22Rv1 (cell line): ENCODE data around the gene IMP4.
A peak's percentile ranks its signal among the peaks of the same experiment; 100 is the strongest.
"Not testable (repeated sequence)": the region's sequence is repeated elsewhere in the genome, so short reads cannot be mapped to it uniquely, and the experiment has no call there.

Experiments used
- H3K27ac ChIP-seq: fragments of 450-650 bp; 2 replicates; pipeline ENCODE4 v1.5.1; 2017
- ZFX ChIP-seq: fragments of 450-650 bp; IDR thresholded peaks from 2 replicates; pipeline ENCODE4 v1.6.1; 2017; ENCODE audit warnings: antibody characterized with exemption, borderline replicate concordance
- TF ChIP-seq, protein P1 (sequence below): fragments of 450-650 bp; IDR thresholded peaks from 2 replicates; pipeline ENCODE4 v1.5.1; 2017; ENCODE audit warnings: mild to moderate bottlenecking

The IMP4 gene

DNA sequence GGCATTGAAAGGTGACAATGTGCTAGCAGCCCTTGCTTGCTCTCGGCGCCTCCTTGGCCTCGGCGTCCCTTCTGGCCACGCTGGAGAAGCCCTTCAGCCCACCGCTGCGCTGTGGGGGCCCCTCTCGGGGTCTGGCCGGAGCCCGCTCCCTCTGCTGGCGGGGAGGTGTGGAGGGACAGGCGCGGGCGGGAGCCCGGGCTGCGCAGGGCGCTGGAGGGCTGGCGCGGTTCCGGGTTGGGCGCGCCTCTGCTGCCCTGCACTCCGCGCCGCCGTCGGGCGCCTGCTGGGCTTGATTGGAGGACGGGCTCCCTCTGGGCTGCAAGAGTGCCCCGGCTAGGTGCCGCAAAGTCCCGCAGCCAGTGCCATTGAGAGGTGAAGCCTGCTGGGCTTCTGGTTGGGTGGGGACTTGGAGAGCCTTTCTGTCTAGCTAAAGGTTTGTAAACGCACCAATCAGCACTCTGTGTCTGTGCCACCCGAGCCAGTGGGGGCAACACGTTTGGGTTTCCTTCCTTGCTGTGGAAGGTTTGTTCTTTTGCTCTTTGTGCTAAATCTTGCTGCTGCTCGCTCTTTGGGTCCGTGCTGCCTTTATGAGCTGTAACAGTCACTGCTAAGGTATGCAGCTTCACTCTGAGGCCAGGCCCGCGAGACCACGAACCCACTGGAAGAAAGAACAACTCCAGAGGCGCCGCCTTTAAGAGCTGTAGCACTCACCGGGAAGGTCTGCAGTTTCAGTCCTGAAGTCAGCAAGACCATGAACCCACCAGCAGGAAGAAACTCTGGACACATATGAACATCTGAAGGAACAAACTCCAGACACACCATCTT is 14.8 kb upstream of the IMP4 start:
- no peak for TF ChIP-seq ZFX
- TF ChIP-seq, protein P1, sequence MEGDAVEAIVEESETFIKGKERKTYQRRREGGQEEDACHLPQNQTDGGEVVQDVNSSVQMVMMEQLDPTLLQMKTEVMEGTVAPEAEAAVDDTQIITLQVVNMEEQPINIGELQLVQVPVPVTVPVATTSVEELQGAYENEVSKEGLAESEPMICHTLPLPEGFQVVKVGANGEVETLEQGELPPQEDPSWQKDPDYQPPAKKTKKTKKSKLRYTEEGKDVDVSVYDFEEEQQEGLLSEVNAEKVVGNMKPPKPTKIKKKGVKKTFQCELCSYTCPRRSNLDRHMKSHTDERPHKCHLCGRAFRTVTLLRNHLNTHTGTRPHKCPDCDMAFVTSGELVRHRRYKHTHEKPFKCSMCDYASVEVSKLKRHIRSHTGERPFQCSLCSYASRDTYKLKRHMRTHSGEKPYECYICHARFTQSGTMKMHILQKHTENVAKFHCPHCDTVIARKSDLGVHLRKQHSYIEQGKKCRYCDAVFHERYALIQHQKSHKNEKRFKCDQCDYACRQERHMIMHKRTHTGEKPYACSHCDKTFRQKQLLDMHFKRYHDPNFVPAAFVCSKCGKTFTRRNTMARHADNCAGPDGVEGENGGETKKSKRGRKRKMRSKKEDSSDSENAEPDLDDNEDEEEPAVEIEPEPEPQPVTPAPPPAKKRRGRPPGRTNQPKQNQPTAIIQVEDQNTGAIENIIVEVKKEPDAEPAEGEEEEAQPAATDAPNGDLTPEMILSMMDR: no peak

DNA sequence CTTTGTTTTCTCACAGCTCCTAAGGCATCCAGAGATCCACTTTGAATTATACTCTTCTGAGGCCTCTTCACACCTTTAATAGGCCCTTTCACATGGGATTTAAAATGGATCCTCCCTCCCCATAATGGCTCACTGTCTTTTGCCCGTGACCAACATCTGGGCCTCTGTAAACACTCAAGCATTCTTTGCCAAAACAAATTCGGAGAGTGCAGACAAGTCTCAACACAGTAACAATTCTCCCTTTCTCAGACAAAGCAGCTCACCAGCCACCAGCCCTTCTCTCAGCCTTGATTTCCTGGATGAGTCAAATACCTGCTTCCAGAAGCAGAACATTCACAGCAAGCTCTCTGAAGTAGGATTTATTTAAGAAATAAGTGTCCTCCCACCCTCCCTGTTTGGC is 14.0 kb upstream of the IMP4 start:
- TF ChIP-seq, protein P1: no peak
- TF ChIP-seq ZFX: no peak

More for the DNA sequence above, 14.8 kb upstream of the IMP4 start:
- no peak overlapping the region for H3K27ac ChIP-seq

DNA sequence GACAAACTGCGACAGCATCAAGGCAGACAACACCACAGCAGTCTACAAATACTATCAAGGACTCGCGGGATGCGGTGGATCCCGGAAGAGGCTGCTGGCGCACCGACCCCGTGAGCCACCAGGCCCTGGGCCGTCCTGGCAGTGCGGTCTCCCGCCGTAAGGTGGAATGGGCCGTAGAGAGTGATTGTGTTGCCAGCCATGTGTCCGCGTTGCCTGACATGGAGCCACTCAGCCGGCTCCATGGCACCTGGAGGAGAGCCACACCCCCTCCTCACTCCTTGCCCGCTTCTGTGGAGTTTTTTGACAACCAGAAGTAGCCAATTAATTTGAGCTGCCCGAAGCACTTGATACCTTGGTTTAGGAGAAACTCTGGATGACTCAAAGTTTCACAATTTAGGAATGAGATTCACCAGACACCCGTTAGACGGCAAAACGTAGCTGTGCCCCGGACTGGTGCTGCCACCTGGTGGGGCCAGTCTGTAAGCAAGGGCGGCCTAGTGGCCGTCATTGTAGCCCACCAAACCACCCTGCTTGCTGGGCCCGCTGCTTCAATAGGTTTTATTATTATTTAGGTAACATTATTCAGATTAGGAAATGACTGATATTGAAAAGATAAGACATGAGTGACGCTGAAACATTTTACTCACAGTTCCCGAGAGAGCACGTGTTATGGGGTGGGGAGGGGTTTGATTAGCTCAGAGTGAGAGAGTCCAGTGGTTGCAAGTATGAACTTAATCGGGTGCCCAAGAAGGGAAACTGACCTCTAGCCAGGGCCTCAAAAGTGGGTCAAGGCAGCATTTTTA is 10.2 kb upstream of the IMP4 start:
- TF ChIP-seq ZFX: no peak
- TF ChIP-seq, protein P1: peak; percentile 83
- H3K27ac ChIP-seq: no peak overlapping the region

More for the DNA sequence above, 14.0 kb upstream of the IMP4 start:
- no peak overlapping the region for H3K27ac ChIP-seq

DNA sequence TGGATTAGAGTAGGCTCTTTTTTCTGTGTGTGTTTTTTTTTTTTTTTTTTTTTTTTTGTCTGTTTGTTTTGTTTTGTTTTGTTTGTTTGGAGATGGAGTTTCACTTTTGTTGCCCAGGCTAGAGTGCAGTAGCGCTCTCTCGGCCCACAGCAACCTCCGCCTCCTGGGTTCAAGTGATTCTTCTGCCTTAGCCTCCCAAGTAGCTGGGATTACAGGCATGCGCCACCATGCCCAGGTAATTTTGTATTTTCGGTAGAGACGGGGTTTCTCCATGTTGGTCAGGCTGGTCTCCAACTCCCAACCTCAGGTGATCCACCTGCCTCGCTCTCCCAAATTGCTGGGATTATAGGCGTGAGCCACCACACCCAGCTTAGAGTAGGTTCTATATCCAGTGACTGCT is 9.4 kb upstream of the IMP4 start:
- not testable (repeated sequence) for H3K27ac ChIP-seq

DNA sequence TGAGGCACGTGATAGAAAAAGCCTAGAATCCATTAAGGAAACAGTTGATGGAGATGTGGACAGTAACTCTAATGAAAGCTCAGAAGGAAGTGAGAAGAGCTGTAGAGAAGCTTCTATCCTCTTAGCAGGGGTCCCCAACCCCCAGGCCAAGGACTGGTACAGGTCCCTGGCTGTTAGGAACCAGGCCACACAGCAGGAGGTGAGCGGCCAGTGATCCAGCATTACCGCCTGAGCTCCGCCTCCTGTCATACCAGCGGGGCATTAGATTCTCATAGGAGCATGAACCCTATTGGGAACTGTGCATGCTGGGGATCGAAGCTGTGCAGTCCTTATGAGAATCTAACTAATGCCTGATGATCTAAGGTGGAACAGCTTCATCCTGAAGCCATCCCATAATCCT is 8.7 kb upstream of the IMP4 start:
- no peak overlapping the region for H3K27ac ChIP-seq
- TF ChIP-seq, protein P1: no peak
- no peak for TF ChIP-seq ZFX

DNA sequence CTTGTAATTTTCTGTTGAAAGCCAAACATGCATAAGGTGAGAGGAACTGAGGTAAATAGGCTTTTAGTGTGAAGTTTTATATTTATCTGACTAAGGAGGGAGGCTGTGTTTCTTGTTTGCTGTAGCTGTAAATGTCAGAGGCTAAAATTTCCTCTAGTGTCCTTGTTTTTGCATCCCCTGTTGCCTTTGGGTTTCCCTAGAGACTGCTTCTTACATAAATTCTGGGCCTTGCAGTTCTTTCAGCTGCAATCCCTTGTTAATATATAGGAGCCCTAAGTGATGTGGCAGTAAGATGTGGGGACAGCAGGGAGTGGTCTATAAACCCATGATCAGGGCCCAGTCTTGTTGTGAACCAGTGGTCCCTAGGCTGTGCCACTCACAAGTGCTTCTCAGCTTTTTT is 7.5 kb upstream of the IMP4 start:
- no peak overlapping the region for H3K27ac ChIP-seq
- no peak for TF ChIP-seq ZFX
- TF ChIP-seq, protein P1: no peak

DNA sequence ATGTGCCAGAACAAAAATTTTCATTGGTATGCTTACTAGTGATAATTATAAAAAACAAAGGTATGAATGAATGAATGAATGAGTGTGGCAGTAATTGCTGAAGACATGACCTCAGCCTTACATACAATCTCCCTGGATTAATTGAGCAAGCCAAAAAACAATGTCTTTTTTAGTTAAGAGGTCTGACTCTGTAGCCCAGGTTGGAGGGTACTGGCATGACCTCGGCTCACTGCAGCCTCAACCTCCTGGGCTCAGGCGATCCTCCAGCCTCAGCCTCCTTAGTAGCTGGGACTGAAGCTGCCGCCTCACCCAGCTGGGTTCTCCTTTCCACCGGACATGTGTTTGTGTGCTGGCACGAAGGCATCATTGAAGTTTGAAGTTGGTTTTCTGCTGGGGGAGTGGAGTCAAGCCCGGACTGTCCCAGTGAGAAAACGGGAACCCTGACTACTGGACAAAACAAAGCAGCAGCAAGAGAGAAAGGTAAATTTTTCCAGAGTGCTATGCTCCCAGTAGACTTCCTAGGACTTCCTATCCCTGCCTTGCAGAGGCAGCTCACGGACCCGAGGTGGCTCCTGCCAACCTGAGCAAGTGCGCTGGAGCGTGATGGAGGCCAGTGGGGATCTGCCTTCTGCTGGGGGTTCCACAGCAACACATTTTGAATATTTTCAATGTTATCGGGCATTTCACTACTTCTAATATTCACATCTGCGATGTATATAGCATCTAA is 6.4 kb upstream of the IMP4 start:
- TF ChIP-seq ZFX: no peak
- TF ChIP-seq, protein P1: no peak
- no peak overlapping the region for H3K27ac ChIP-seq
